LoVo (cell line): ENCODE data around the gene IPO4.

Experiments used
- DNase-seq: peaks from one replicate; pipeline ENCODE4 v3.0.0-alpha.2; 2016; ENCODE audit warnings: low spot score

IPO4 gene

DNA sequence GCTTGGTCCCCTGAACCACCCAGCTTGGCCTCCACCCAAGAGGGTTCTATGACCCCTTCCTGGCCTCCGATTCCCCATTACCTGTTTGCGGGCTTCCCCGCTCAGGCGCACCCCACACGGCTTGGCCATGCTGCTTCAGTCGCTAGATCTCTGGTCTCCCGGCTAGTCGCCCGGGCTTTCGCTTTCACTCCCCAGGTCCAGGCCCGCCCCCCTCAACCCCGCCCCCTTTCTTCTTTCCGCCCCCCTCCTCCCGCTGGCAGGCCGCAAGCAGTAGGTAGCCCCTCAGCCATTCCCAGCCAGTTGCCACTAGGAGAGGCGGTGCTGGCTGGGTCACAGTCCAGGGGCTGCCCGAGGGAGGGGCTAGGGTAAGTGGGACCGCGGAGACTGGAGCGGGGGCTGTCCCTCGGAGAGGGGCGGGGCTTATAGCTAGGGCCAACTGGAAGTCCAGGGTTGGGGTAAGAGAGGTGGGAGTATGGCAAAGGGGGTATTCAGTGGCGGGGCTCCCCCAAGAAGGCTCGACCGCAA lies 42.1 kb downstream of the IPO4 start, which contains the start of gene PSME2:
PSME2 (minus strand) TSS at position 158 of the 525 bp plus-strand sequence; CDS start at position 129, 29 bp downstream.
- peak; percentile 97 for DNase-seq

- no peak for DNase-seq
Measured at GRCh38 chr14:24145690-24146452, 42.7 kb downstream of the IPO4 start.

- no peak for DNase-seq
Measured at GRCh38 chr14:24145219-24145618, 43.4 kb downstream of the IPO4 start.

- DNase-seq = no peak
Measured at GRCh38 chr14:24144451-24144850, 44.2 kb downstream of the IPO4 start.

DNA sequence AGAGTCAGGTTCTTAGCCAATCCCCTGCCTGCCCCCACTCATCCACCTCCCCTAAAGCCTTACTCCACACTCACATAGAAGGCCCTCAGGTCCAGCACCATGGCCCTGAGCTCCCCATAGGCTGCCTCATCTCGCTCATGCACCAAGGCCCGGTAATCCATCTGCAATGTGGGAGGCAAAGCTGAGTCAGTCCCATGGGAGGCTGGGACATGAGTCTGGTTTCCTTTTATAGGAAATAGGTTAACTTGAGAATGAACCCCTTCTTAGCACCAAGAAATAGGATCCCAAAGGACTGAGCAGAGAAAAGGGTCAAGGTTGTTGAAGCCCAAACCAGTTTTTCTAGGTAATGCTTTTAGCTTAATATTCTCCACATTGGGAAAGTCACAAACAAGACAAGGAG lies 45.1 kb downstream of the IPO4 start:
- no peak for DNase-seq

- DNase-seq = peak; percentile 99
Measured at GRCh38 chr14:24141097-24141880, 47.3 kb downstream of the IPO4 start, which contains the start of gene EMC9. Gene EMC9, minus strand, starts transcription at chr14:24141591. Its CDS starts 287 bp downstream, at chr14:24141304.

GRCh38 chr14:24139272-24139934 lies 49.2 kb downstream of the IPO4 start:
- DNase-seq = peak; percentile 20

DNA sequence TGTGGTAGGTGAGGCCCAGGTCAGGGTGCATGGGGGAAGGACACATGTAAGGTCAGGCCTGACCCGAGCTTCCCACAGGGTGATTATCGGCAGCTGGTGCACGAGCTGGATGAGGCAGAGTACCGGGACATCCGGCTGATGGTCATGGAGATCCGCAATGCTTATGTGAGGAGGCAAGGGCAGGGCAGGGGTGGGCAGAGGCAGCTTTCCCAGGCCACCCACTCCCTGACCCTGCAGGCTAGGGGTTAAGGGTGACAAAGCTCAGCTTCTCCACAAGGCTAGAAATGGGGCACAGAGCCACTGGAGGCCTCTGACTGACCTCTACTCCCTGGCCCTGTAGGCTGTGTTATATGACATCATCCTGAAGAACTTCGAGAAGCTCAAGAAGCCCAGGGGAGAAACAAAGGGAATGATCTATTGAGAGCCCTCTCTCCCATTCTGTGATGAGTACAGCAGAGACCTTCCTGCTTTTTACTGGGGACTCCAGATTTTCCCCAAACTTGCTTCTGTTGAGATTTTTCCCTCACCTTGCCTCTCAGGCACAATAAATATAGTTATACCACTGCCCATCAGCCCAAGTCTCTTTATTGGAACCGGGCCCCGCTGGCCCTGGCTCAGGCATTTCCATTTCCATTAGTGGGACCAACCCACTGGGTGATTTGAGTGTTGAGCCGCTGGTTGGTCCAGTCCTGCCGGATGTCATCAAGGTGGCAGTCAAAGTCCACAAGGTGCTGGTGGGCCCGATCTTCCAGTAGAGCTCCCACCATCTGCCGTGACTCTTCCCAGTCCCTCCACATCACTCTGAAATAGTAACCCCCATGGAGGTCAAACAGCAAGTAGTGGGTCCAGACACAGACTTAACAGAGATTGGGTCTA lies 50.0 kb downstream of the IPO4 start:
- no peak for DNase-seq

- no peak for DNase-seq
Measured at GRCh38 chr14:24137529-24138395, 50.9 kb downstream of the IPO4 start.

GRCh38 chr14:24136684-24137528 lies 51.7 kb downstream of the IPO4 start:
- no peak for DNase-seq

- peak; percentile 93 for DNase-seq
Measured at GRCh38 chr14:24135834-24136683, 52.6 kb downstream of the IPO4 start, which contains the start of gene PSME1. Gene PSME1, plus strand, starts transcription at chr14:24136194. Its CDS starts 69 bp downstream, at chr14:24136263.

GRCh38 chr14:24135584-24135833 lies 53.1 kb downstream of the IPO4 start:
- no peak for DNase-seq

GRCh38 chr14:24133735-24134134 lies 54.9 kb downstream of the IPO4 start:
- DNase-seq = no peak

DNA sequence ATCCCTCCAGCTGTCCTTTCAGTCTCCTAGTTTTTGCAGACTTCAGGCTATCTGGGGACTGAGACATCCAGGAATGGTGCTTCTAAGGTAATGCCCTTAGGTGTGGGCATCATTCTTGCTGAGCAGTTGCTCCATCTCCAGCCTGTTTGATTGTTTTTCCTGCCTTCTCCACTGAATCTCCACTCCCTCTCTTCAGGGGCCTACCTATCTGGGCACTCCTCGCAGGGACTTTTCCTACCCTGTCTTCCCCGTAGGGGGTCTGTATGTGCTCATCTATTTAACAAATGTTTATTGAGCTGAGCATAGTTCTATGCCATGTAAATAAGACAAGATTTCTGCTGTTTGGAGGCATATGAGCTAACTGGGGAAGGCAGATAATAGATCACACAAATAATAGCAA lies 55.6 kb downstream of the IPO4 start:
- no peak for DNase-seq

DNA sequence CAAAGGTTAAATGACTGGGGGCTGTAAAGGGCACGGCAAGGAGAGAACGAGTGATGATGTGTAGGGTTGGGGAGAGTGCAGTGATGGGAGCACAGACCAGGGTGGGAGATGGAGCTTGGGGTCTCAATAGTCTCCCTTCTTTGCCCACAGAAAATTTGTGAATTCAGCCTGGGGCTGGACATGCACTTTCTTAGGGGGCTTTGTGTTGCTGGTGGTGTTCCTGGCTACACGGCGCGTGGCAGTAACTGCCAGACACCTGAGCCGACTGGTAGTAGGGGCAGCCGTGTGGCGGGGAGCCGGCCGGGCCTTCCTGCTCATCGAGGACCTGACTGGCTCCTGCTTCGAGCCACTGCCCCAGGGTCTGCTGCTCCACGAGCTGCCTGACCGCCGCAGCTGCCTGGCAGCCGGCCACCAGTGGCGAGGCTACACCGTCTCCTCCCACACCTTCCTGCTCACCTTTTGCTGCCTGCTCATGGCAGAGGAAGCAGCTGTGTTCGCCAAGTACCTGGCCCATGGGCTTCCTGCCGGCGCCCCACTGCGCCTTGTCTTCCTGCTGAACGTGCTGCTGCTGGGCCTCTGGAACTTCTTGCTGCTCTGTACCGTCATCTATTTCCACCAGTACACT lies 56.4 kb downstream of the IPO4 start:
- no peak for DNase-seq

GRCh38 chr14:24131549-24131966 lies 57.1 kb downstream of the IPO4 start:
- DNase-seq = no peak

DNA sequence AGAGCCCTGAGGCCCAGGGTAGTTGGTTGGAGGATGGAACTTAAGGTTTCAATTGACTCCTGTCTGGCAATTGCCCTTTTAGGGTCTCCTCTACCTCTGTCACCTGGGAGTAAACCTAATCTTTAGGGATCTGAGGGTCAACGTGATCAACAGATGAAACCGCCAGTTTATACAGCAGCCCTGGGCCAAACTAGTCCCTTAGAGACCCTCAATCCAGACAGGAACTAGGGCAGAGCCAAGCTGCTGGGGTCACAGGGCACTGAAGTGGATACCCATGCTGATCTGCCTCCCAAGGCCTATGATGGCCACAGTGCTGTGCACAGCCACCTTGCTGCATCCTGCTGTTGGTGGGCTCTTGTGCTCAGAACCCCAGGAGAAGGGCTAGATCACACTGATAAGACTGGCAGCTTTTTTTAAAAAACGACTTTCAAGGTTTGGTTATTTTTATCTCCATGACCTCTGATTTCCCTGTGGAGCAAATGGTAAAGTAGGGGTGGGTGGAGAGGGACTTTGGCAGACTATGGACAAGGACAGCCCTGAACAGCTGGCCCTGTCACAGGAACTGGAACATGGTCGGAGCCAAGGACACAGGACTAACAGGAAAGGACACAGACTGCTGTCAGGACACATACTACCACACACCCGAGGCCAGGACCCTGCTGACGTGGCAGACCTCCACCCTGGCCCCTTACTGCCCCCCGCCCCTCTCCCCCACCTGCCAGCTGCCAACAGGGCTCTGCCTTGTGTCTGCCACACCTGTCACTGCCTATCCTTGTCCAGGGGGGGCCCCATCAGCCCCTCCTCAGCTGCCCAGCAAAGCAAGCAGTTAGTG lies 57.7 kb downstream of the IPO4 start:
- no peak for DNase-seq
